Measurements from ENCODE around the gene CACNA1H. TPM values are rescaled to one million over a fixed set of nuclear protein-coding genes. Genes with fewer than 3 reads are reported as not detected.

Gene CACNA1H
- polyA plus RNA-seq, 1 experiment: 1.5 TPM

- TF ChIP-seq CTCF (IDR thresholded peaks at IDR 0.05; ENCODE audit: low read depth, low read length): no peak
- no peak for DNase-seq (ENCODE audit: low read depth, low spot score)
- Histone ChIP-seq H3K27me3 (ENCODE audit: control insufficient read depth, insufficient read depth, low read length) (no peaks in the 10 kb centered on the region), H3K4me3 (ENCODE audit: low read depth, low read length) (no peak overlapping the region), H3K27ac (ENCODE audit: low read depth, low read length) (no peak overlapping the region), H3K9me3 (ENCODE audit: control insufficient read depth, insufficient read depth, low read length) (peaks cover 8% of the 10 kb centered on the region; the same call in 1 of the 2 replicates)
- POLR2A ChIA-PET: no interaction called here
- CTCF ChIA-PET: no interaction called here
Observed at GRCh38 chr16:1217526-1217925, 64.6 kb downstream of the CACNA1H start.

- ChIA-PET POLR2A (no interaction called here), CTCF (interaction anchor here (0.7 kb wide), 1 partner anchor 115 kb away, joined by 5 read pairs; no protein-coding TSS in a partner anchor)
- Histone ChIP-seq H3K27ac (ENCODE audit: low read depth, low read length) (no peak overlapping the region), H3K27me3 (ENCODE audit: control insufficient read depth, insufficient read depth, low read length) (no peaks in the 10 kb centered on the region), H3K9me3 (ENCODE audit: control insufficient read depth, insufficient read depth, low read length) (peaks cover under 1% of the 10 kb centered on the region; the same call in 1 of the 2 replicates), H3K4me3 (ENCODE audit: low read depth, low read length) (no peak overlapping the region)
- no peak for TF ChIP-seq CTCF (IDR thresholded peaks at IDR 0.05; ENCODE audit: low read depth, low read length)
- no peak for DNase-seq (ENCODE audit: low read depth, low spot score)
Observed at GRCh38 chr16:1218061-1218929, 65.4 kb downstream of the CACNA1H start.

- no peak overlapping the region for H3K4me3 ChIP-seq (ENCODE audit: low read depth, low read length)
- no peak overlapping the region for H3K27ac ChIP-seq (ENCODE audit: low read depth, low read length)
- H3K27me3 ChIP-seq (ENCODE audit: control insufficient read depth, insufficient read depth, low read length): no peaks in the 10 kb centered on the region
- no peak for DNase-seq (ENCODE audit: low read depth, low spot score)
- no peaks in the 10 kb centered on the region; the same call in 1 of the 2 replicates for H3K9me3 ChIP-seq (ENCODE audit: control insufficient read depth, insufficient read depth, low read length)
- CTCF ChIA-PET: no interaction called here
- POLR2A ChIA-PET: no interaction called here
- no peak for TF ChIP-seq CTCF (IDR thresholded peaks at IDR 0.05; ENCODE audit: low read depth, low read length)
Observed at GRCh38 chr16:1218930-1219611, 66.2 kb downstream of the CACNA1H start.

GRCh38 chr16:1220098-1220728 is 67.3 kb downstream of the CACNA1H start:
- Histone ChIP-seq H3K4me3 (ENCODE audit: low read depth, low read length) (no peak overlapping the region), H3K27me3 (ENCODE audit: control insufficient read depth, insufficient read depth, low read length) (no peaks in the 10 kb centered on the region), H3K27ac (ENCODE audit: low read depth, low read length) (no peak overlapping the region), H3K9me3 (ENCODE audit: control insufficient read depth, insufficient read depth, low read length) (no peaks in the 10 kb centered on the region; the same call in 1 of the 2 replicates)
- no peak for DNase-seq (ENCODE audit: low read depth, low spot score)
- ChIA-PET CTCF (no interaction called here), POLR2A (no interaction called here)
- TF ChIP-seq CTCF (IDR thresholded peaks at IDR 0.05; ENCODE audit: low read depth, low read length): no peak

All from AG04450 (cell line).